HepG2 (cell line): ENCODE results near the gene OOSP1.

Experiments used
- JDP2 ChIP-seq: sonication (generic); formaldehyde crosslinking; IDR thresholded peaks from 2 replicates; pipeline ENCODE4 v1.8.1; 2022; ENCODE audit warnings: missing genetic modification reagents, borderline replicate concordance
- POLR2A ChIP-seq, 2 experiments: IDR thresholded peaks; 2 replicates each; pipeline ENCODE4 v1.6.1; 2011; ENCODE audit warnings: low read depth in 2 of 2, low read length in 2 of 2, mild to moderate bottlenecking in 1 of 2, moderate library complexity in 1 of 2; ENCODE audit not compliant: insufficient read depth in 1 of 2
- ZNF143 ChIP-seq: sonication (generic); formaldehyde crosslinking; IDR thresholded peaks from 2 replicates; pipeline ENCODE4 v1.4.0; 2020; ENCODE audit warnings: missing genetic modification reagents
- ZNF282 ChIP-seq: fragments of 450-650 bp; IDR thresholded peaks from 2 replicates; pipeline ENCODE4 v1.6.1; 2018; ENCODE audit not compliant: partially characterized antibody
- ZNF839 ChIP-seq: sonication (generic); formaldehyde crosslinking; IDR thresholded peaks from 2 replicates; pipeline ENCODE4 v1.4.0; 2020; ENCODE audit warnings: missing genetic modification reagents, mild to moderate bottlenecking, borderline replicate concordance
- TF ChIP-seq, protein P1 (sequence below): sonication (generic); formaldehyde crosslinking; conservative IDR thresholded peaks from 2 replicates; pipeline ENCODE4 v1.4.0; 2020; ENCODE audit warnings: missing genetic modification reagents

DNA sequence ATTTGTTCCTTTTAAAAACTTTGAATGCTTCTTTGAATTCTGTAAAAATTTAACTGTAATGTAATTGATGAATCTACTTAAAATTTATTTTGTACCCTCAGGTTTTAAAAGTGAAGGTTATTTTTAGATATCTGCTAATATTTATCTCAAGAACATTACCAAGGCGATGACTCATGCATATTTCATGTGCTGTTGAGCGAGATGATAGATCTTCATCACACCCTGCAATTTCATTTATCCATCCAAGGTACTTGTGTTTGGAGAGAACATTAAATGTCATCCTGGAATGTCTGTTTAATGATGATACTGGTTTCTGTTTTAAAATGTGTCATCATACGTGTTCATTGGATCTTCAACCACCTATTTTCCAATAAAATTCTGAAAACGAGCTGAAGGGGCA lies 18.9 kb downstream of the OOSP1 start:
- TF ChIP-seq ZNF282: no peak
- TF ChIP-seq, protein P1, sequence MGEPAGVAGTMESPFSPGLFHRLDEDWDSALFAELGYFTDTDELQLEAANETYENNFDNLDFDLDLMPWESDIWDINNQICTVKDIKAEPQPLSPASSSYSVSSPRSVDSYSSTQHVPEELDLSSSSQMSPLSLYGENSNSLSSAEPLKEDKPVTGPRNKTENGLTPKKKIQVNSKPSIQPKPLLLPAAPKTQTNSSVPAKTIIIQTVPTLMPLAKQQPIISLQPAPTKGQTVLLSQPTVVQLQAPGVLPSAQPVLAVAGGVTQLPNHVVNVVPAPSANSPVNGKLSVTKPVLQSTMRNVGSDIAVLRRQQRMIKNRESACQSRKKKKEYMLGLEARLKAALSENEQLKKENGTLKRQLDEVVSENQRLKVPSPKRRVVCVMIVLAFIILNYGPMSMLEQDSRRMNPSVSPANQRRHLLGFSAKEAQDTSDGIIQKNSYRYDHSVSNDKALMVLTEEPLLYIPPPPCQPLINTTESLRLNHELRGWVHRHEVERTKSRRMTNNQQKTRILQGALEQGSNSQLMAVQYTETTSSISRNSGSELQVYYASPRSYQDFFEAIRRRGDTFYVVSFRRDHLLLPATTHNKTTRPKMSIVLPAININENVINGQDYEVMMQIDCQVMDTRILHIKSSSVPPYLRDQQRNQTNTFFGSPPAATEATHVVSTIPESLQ (CRISPR knock-in tag): no peak
- TF ChIP-seq JDP2 (CRISPR knock-in tag): no peak
- no peak for TF ChIP-seq POLR2A (IDR thresholded peaks at IDR 0.05; ENCODE audit: insufficient read depth in 1 of 2, low read depth in 2 of 2, low read length in 2 of 2)
- no peak for TF ChIP-seq ZNF839 (CRISPR knock-in tag)
- no peak for TF ChIP-seq ZNF143 (CRISPR knock-in tag)
